Measurements from ENCODE around the gene TNNC2.
A peak's percentile ranks its signal among the peaks of the same experiment; 100 is the strongest.
"Not testable (repeated sequence)": the region's sequence is repeated elsewhere in the genome, so short reads cannot be mapped to it uniquely, and the experiment has no call there.

TNNC2 gene

GRCh38 chr20:45822857-45823256 lies 4.3 kb downstream of the TNNC2 start:
- no peak for DNase-seq (ENCODE audit: low read depth in 2 of 2)

DNA sequence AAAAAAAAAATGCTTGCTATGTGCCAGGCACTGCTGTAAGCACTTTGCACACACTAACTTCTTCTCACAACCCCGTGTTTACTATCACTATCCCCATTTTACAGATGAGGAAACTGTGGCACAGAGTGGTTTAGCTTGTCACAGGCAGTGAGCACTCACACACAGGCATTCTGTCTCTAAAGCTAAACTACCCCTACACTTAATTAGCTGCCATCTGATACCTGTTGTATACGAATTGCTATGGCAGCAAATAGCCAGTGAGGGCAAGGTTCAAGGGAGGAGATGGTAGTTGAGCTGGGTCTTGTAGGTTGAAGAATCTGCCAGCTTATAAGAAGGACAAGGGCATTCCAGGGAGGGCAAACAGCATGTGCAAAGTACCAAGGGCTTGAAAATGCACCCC lies 5.2 kb downstream of the TNNC2 start:
- DNase-seq (ENCODE audit: low read depth in 2 of 2), result no peak

GRCh38 chr20:45819466-45819865 lies 7.6 kb downstream of the TNNC2 start:
- DNase-seq (ENCODE audit: low read depth in 2 of 2), result no peak

DNA sequence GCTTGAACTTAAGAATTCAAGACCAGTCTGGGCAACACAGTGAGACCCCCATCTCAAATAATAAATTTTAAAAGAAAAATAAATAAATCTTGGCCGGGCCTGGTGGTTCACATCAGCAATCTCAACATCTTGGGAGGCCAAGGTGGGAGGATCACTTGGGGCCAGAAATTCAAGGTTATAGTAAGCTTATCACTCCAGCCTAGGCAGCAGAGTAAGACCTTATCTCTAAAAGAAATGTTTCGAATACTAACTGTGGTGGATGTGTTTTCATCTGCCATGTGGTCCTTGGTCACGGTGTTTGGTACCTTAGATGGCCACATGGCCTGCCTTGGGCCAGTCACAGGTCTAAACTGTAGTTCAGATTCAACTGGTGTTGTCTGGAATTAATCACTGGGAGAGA lies 8.9 kb downstream of the TNNC2 start:
- DNase-seq (ENCODE audit: low read depth in 2 of 2), result no peak

DNA sequence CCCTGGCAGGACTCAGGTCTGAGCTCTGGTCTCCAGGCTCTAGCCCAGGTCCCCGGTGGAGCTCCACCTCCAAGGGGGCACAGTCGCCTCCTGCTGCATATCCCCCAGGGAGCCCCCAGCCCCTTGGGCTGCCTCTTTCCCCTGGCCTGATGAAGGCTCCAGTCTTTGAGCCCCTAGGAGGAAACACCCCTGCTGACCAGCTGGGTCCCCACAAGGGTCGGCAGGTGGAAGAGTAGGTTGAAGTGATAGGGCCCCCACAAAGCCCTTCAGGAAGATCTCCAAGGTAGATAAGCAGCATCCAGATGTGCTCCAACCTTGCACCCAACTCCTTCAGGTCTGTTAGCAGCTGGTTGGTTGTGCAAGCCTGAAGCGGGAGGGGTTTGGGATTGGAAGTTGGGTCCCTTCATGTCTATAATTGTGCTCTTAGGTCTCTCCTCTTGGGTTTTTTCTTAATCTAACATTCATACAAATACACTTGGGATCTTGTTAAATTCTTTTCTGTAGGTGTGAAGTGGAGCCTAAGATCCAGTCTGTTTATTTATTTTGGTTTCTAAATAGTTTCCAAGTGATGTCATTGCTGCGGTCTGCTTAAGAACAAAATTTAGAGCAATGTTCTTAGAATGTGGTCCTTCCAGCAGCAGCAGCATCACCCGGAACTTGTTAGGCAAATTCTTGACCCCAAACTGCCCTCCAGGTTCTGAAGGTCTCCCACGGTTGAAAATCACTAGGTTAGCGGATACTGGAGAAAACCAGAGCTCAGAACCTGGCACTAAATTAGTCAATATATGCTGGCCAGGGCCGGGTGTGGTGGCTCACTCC lies 9.5 kb downstream of the TNNC2 start:
- DNase-seq (ENCODE audit: low read depth in 2 of 2), result no peak

- DNase-seq (ENCODE audit: low read depth in 2 of 2), result no peak
Measured at GRCh38 chr20:45816951-45817350, 10.2 kb downstream of the TNNC2 start.

- DNase-seq (ENCODE audit: low read depth in 2 of 2), result no peak
Measured at GRCh38 chr20:45814314-45814713, 12.8 kb downstream of the TNNC2 start.

GRCh38 chr20:45813489-45813888 lies 13.6 kb downstream of the TNNC2 start:
- DNase-seq (ENCODE audit: low read depth in 2 of 2), result no peak

- no peak for DNase-seq (ENCODE audit: low read depth in 2 of 2)
Measured at GRCh38 chr20:45813006-45813340, 14.1 kb downstream of the TNNC2 start.

GRCh38 chr20:45812157-45813005 lies 14.7 kb downstream of the TNNC2 start, which contains the start of gene UBE2C:
TSS of gene UBE2C (plus strand) at chr20:45812644. CDS start at chr20:45812696, 52 bp downstream.
- peak; percentile 83 to 90 for DNase-seq (ENCODE audit: low read depth in 2 of 2)

DNA sequence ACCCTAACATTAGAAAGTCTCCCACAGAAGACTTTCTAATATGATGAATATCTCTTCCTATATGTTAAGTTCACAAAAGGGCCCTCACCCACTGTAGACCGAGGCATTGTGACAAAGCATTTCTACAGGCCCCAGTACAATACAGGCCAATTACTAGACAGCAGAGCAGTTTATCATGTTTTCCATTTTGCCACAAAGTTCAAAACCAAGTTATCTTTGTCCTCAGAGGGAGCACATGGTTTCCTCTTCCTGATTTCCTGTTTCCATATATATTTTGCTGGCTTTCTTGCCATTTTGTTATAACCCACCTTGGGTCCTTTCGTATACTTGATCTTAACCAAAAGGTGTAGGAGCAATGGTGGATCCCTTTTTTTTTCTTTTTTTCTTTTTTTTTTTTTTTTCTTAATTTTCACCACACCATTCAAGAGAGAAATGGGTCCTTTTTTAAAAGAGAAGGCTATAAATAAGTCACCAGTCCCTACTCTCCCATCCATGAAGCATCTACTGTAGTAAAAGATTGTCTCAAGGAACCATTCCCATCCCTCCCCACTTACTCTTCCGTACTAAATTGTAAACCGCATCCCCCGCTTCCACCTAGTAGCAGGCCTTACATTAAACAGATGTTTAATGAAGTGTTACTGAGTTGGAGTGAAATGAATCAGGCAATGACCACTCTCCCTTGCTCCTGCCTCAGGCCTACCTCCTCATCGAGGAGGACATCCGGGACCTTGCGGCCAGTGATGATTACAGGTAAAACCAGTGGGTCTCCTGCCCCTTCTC lies 16.7 kb downstream of the TNNC2 start:
- DNase-seq (ENCODE audit: low read depth in 2 of 2), result no peak

DNA sequence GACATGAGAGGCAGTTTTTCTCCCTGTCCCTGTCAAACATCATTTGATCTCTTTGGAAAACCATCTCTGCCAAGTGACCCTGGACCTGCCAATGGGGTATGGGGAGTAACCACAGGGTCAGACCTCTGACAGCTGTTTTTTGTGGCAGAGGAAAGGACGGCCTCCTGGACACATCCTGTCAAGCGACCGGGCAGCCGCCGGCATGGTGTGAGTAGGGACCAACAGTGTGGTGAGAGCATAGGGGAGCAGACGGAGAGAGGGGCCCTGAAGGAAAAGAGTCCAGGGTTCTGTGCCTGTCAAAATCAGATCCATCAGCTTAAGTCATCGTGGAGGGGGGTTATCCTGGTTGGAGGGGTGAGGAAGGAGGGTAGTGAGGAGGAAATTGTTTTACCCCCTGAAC lies 25.3 kb downstream of the TNNC2 start:
- no peak for DNase-seq (ENCODE audit: low read depth in 2 of 2)

DNA sequence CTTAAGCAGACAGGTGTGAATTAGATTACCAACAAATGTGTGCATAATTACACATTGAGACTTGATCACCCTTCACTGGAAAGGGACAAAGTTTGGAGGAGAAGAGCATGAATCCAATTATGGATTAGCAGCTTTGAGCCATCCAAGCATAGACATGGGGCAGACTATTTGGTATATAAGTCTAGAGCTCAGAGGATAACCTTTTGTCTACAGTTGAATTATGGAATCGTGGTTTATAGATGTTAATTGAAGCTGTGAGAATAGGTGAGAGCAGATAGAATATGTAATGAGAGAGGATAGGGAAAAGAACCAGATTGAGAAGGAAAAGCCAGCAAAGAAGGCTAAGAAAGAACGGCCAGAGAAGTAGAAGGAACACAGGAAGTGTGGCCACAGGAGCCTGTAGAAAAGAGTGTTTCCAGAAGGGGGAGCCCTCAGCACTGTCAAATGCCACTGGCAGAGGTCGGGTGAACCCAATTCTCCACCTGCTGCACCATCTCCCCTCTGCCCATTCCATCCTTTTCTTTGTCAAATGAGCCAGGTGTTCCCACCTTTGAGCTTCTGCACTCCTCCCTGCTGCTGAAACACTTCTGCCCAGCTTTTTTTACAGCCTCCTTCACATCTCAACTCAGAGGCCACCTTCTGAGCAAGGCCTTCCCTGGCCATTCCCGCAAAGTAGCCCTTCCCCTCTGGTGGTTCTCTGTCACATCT lies 28.0 kb downstream of the TNNC2 start:
- DNase-seq (ENCODE audit: low read depth in 2 of 2), result peak in 1 of 2 donors; percentile 38

DNA sequence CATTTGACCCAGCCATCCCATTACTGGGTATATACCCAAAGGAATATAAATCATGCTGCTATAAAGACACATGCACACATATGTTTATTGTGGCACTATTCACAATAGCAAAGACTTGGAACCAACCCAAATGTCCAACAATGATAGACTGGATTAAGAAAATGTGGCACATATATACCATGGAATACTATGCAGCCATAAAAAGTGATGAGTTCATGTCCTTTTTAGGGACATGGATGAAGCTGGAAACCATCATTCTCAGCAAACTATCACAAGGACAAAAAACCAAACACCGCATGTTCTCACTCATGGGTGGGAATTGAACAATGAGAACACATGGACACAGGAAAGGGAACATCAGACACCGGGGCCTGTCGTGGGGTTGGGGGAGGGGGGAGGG lies 29.2 kb downstream of the TNNC2 start:
- DNase-seq (ENCODE audit: low read depth in 2 of 2), result not testable (repeated sequence)

GRCh38 chr20:45797510-45797909 lies 29.6 kb downstream of the TNNC2 start:
- not testable (repeated sequence) for DNase-seq (ENCODE audit: low read depth in 2 of 2)

DNA sequence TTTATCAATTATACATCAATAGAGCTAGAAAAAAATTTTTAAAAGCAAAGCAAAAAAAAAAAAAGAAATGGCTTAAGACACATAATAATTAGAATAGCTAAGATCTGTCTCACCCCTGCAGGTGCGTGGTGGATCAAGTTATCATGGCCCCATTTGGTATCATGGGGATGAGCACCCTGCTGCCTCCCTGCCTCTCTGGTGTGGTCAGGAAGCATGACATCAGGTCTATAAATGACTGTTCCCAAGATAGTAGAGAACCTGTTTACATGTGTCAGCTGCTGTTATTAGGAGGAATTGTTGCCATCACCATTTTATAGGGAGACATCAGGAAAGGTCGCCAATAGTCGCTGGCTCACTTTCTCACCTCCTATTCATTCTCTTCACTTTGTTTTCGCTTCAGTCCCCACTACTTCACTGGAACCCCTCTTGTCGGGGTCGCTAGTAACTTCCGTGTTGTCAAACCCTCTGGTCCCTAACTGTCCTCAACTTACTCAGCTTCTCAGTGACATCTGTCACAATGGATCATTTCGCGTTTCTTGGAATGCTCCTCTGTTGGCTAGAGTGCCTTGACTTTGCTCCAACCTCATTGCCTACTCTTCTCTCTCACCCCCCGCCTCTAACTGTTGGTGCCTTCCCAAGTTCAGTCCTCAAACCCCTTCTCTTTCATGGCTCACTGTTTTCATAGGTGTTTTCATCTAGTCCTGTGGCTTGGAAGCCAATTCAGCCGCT lies 30.6 kb downstream of the TNNC2 start:
- DNase-seq (ENCODE audit: low read depth in 2 of 2), result no peak

DNA sequence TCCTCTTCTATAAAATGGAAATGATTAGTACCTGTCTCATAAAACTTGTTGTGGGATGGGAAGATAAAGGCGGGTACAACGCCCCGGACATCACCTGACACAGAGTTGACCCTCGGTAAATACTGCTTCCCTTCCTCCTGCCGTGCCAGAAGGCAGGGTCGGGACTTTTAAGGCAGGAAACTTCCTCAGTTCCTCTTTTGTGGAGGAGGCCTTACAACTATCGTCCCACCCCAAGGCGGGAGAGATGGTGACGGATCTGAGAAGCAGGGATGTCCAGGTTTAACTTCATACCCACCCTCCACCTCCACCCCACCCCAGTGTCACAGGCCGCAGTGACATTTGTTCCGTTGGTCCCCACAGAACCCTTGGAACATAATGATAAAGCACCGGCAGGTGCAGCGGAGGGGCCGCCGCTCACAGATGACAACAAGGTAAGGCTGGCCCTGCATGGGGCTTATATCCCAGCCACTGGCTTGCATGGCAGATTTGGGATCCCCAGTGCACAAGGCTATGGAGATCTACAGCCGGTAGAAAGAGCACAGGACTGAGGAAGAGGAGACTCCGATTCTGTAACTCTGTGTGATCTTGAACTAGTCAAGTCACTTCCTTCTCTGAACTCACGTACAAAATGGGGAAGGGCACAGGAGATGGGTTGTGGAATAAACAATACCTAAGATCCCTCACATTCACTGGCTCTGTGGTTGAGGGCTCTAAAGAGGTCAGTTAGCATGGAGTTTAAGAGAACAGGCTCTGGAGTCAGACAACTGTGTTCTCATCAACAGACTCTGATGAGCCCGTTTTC lies 34.6 kb downstream of the TNNC2 start:
- no peak for DNase-seq (ENCODE audit: low read depth in 2 of 2)

- no peak for DNase-seq (ENCODE audit: low read depth in 2 of 2)
Measured at GRCh38 chr20:45788351-45788750, 38.8 kb downstream of the TNNC2 start.

GRCh38 chr20:45783656-45784294 lies 43.3 kb downstream of the TNNC2 start:
- DNase-seq (ENCODE audit: low read depth in 2 of 2), result no peak

DNA sequence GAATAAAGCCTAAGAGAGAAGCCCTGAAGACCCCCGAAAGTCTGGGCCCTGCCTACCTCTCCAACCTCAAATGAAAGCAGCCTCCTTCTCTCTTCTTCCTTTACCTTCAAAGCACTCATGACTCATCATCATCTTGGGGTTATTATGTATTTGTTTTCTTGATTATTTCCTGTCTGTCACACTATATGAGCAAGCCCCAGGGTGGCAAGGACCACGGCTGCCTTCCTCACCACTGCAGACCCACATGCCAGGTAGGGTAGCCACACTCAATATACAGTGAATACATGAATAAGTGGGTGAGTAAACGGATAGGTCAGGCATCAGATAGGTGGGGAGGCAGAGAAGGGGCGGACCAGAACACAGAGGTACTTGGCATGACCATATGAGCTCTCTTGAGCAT lies 44.2 kb downstream of the TNNC2 start:
- no peak for DNase-seq (ENCODE audit: low read depth in 2 of 2)
